Upper lobe of left lung (tissue), 6 donors: ENCODE measurements around the gene NPSR1. TPM values are rescaled to one million over a fixed set of nuclear protein-coding genes. Genes with fewer than 3 reads are reported as not detected.
A peak's percentile ranks its signal among the peaks of the same experiment; 100 is the strongest.
"Not testable (repeated sequence)": the region's sequence is repeated elsewhere in the genome, so short reads cannot be mapped to it uniquely, and the experiment has no call there.

Experiments used
- ATAC-seq, 2 donors: fragments of 200-7000 bp; cut with Tn5 transposase; one replicate each; pipeline ENCODE4 v1.9.1; 2022; ENCODE audit warnings: mild to moderate bottlenecking in 2 of 2, moderate library complexity in 2 of 2; ENCODE audit not compliant: low FRiP score in 2 of 2
- DNase-seq, 2 donors: peaks; one replicate each; pipeline ENCODE4 v3.0.0-alpha.2; 2019 to 2020
- H3K27ac ChIP-seq, 4 donors: fragments of 200-600 bp; sonication (generic); one replicate each; pipeline ENCODE4 v1.5.1; 2016 to 2019
- H3K27me3 ChIP-seq, 4 donors: fragments of 200-600 bp; sonication (generic); one replicate each; pipeline ENCODE4 v1.5.1; 2017 to 2019
- H3K36me3 ChIP-seq, 4 donors: fragments of 200-600 bp; sonication (generic); one replicate each; pipeline ENCODE4 v1.5.1; 2016 to 2019
- H3K4me1 ChIP-seq, 4 donors: fragments of 200-600 bp; sonication (generic); one replicate each; pipeline ENCODE4 v1.5.1; 2018 to 2019
- H3K4me3 ChIP-seq, 4 donors: fragments of 200-600 bp; sonication (generic); one replicate each; pipeline ENCODE4 v1.5.1; 2017 to 2019; ENCODE audit warnings: mild to moderate bottlenecking in 2 of 4, moderate library complexity in 1 of 4
- H3K9me3 ChIP-seq, 4 donors: fragments of 200-600 bp; sonication (generic); one replicate each; pipeline ENCODE4 v1.5.1; 2018 to 2019
- EP300 ChIP-seq, 4 donors: sonication (generic); formaldehyde crosslinking; IDR thresholded peaks; one replicate each; pipeline ENCODE4 v1.5.1; 2017; ENCODE audit warnings: antibody characterized with exemption in 4 of 4, control low read depth in 2 of 4
- POLR2A ChIP-seq, 4 donors: fragments of 450-650 bp; IDR thresholded peaks; one replicate each; pipeline ENCODE4 v1.5.1; 2016 to 2017; ENCODE audit warnings: antibody characterized with exemption in 4 of 4, mild to moderate bottlenecking in 2 of 4
- POLR2AphosphoS5 ChIP-seq, 2 donors: sonication (generic); formaldehyde crosslinking; IDR thresholded peaks; one replicate each; pipeline ENCODE4 v1.5.1; 2017; ENCODE audit warnings: antibody characterized with exemption in 2 of 2
- WGBS, 2 donors: methylation state at CpG; one replicate each; pipeline ENCODE4 v1.1.5; 2017 to 2018; 5-methylcytosine and 5-hydroxymethylcytosine counted together
- total RNA-seq, 6 donors: library from RNA; depleted of rRNA in 4 of 6; stranded (reverse); fragments of >200 nt in 4 of 6; gene quantifications; one replicate each; pipeline versions ENCODE4 v1.1.0 to v1.2.1, GENCODE V29; 2016 to 2021
- TF ChIP-seq, protein P1 (sequence below), 6 experiments: fragments of 450-650 bp in 4 of 6; fragments of 200-600 bp in 2 of 6; sonication (generic) in 2 of 6; IDR thresholded peaks; one replicate each; pipeline ENCODE4 v1.5.1; 2016 to 2019; ENCODE audit warnings: antibody characterized with exemption in 6 of 6
- donor health status: DM: no; HTN: no; CAD: no; lungs with moderate emphysema.
- donor health status: DM: no; HTN: yes; CAD: no; lungs with severe emphysema.

Gene NPSR1
- not detected for total RNA-seq

DNA sequence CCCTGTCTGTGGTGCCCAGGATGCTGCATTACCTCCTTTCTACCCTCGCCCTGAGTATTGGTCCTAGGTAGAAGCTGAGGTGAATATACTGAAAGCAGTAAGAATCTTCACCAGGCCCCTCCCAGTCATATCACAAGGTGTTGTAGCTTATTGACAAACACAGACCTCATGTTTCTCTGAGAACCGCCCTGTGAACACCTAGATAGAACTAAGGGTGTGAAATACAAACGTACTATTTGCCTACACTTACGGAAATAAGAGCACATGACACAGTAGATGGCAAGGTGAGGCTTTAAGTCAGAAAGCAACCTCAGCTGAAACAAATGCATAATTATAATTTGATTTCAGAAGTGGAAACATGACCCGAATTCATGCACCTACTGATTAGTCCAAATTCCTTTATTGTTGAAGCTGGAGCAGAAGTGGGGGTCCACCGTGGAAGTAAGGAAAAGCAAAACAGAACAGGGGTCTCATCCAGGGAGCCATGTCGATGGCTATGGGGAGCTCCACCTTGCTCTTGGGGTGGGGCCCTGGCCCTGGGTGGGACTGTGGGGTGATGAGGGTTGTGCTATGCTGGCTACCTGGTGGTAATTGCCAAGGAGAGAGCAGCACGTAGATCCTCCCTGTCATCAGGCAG lies at the start of gene NPSR1:
Gene NPSR1 (plus strand): TSS at position 587 of the 637 bp plus-strand sequence. CDS start 195 bp downstream, outside the sequence.
- Histone ChIP-seq H3K4me3 (no peak within 1 kb of the TSS), H3K27ac (no peak within 1 kb of the TSS), H3K27me3 (no peaks in the 10 kb centered on the region), H3K4me1 (no peaks in the 10 kb centered on the region), H3K9me3 (no peaks in the 10 kb centered on the region), H3K36me3 (no peaks in the 10 kb centered on the region)
- TF ChIP-seq EP300 (IDR thresholded peaks at IDR 0.05) (no peak), POLR2AphosphoS5 (IDR thresholded peaks at IDR 0.05) (no peak)
- TF ChIP-seq, protein P1, sequence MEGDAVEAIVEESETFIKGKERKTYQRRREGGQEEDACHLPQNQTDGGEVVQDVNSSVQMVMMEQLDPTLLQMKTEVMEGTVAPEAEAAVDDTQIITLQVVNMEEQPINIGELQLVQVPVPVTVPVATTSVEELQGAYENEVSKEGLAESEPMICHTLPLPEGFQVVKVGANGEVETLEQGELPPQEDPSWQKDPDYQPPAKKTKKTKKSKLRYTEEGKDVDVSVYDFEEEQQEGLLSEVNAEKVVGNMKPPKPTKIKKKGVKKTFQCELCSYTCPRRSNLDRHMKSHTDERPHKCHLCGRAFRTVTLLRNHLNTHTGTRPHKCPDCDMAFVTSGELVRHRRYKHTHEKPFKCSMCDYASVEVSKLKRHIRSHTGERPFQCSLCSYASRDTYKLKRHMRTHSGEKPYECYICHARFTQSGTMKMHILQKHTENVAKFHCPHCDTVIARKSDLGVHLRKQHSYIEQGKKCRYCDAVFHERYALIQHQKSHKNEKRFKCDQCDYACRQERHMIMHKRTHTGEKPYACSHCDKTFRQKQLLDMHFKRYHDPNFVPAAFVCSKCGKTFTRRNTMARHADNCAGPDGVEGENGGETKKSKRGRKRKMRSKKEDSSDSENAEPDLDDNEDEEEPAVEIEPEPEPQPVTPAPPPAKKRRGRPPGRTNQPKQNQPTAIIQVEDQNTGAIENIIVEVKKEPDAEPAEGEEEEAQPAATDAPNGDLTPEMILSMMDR (IDR thresholded peaks at IDR 0.05) = no peak
- no peak for ATAC-seq
- 81 to 83% methylated on average over 8 of the region's 8 CpGs for WGBS, 2 donors
- DNase-seq = no peak

DNA sequence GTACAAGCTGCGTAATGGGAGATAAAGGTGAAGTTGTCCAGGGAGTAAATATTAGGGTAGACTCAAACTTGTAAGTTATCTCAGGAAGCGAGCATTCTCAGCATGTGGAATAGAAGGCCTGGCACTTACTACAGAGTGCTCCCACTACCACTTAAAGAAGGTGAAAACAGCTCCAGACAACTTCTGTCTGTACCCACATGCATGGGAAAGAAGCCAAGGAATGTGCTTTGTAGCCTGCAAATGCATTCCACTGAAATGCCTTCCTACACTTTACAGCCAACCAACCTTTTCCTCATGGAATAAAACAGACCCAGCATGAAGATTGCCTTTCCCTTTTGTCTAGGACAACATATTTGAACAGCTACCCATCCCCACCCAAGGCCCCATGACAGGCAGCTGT lies 45.4 kb upstream of the NPSR1 start:
- H3K27me3 ChIP-seq = no peaks in the 10 kb centered on the region
- no peak for DNase-seq
- no peak overlapping the region for H3K27ac ChIP-seq
- 48 to 52% methylated on average over 2 of the region's 2 CpGs for WGBS, 2 donors
- no peak overlapping the region for H3K4me3 ChIP-seq
- H3K4me1 ChIP-seq = no peaks in the 10 kb centered on the region
- no peaks in the 10 kb centered on the region for H3K36me3 ChIP-seq
- TF ChIP-seq EP300 (IDR thresholded peaks at IDR 0.05) (no peak), POLR2AphosphoS5 (IDR thresholded peaks at IDR 0.05) (no peak), POLR2A (IDR thresholded peaks at IDR 0.05) (no peak)
- TF ChIP-seq, protein P1 (IDR thresholded peaks at IDR 0.05) = no peak
- no peaks in the 10 kb centered on the region for H3K9me3 ChIP-seq
- ATAC-seq = no peak

DNA sequence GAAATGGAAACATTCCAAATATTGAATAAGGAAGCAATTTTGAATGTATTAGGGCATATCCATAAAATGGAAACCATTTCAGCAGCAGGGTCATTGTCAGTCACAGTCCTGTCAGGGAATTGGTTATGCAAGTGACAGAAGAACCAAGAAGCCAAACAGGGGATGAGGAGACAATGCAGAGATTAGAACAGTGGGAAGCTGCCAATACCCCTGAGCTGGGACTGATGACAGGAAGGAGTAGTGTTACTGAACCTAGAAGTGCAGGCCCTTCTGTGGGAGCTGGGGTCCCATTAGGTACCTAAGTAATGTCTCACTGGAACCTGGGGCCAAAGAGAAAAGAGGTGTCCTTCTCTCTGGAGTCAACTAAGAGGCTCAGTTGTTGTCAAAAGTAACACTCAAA lies 37.6 kb upstream of the NPSR1 start:
- no peaks in the 10 kb centered on the region for H3K9me3 ChIP-seq
- H3K4me3 ChIP-seq = no peak overlapping the region
- H3K27me3 ChIP-seq = no peaks in the 10 kb centered on the region
- ATAC-seq (no peak), DNase-seq (no peak)
- no peak overlapping the region for H3K27ac ChIP-seq
- TF ChIP-seq POLR2AphosphoS5 (IDR thresholded peaks at IDR 0.05) = no peak
- no peak for TF ChIP-seq EP300 (IDR thresholded peaks at IDR 0.05)
- TF ChIP-seq, protein P1 (IDR thresholded peaks at IDR 0.05) = no peak
- no peak for TF ChIP-seq POLR2A (IDR thresholded peaks at IDR 0.05)
- H3K4me1 ChIP-seq = no peaks in the 10 kb centered on the region
- H3K36me3 ChIP-seq = no peaks in the 10 kb centered on the region

DNA sequence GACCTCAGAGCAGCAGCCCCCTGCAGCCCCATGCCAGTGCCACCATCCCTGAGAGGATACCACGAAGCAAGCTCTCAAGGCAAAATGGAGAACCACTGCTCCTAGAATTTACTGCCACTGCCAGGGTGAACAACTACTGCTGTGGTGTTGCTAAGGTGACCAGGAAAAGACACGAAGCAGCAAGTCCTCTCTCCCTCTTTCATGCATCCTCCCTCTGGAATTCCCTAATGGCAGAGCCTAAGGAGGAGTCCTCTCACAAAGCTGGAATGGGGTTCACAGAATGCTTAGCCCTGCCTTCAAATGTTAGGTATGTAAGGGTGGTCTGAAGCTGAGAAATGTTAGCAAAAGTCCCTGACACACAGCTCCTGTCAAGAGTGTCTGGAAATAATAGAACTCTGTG lies 35.8 kb upstream of the NPSR1 start:
- H3K27me3 ChIP-seq = no peaks in the 10 kb centered on the region
- no peak overlapping the region for H3K4me3 ChIP-seq
- H3K4me1 ChIP-seq = no peaks in the 10 kb centered on the region
- no peaks in the 10 kb centered on the region for H3K36me3 ChIP-seq
- 0 to 40% methylated on average over 1 to 2 of the region's 2 CpGs for WGBS, 2 donors
- peak in 1 of 2 donors; percentile 10 for DNase-seq
- H3K27ac ChIP-seq = no peak overlapping the region
- no peak for ATAC-seq
- no peaks in the 10 kb centered on the region for H3K9me3 ChIP-seq
- no peak for TF ChIP-seq EP300 (IDR thresholded peaks at IDR 0.05)
- TF ChIP-seq POLR2A (IDR thresholded peaks at IDR 0.05) = no peak
- TF ChIP-seq, protein P1 (IDR thresholded peaks at IDR 0.05) = no peak
- no peak for TF ChIP-seq POLR2AphosphoS5 (IDR thresholded peaks at IDR 0.05)

GRCh38 chr7:34622771-34623250 lies 35.2 kb upstream of the NPSR1 start:
- H3K36me3 ChIP-seq = no peaks in the 10 kb centered on the region
- H3K27me3 ChIP-seq = no peaks in the 10 kb centered on the region
- ATAC-seq (no peak), DNase-seq (no peak)
- H3K9me3 ChIP-seq = no peaks in the 10 kb centered on the region
- H3K4me3 ChIP-seq = no peak overlapping the region
- no peaks in the 10 kb centered on the region for H3K4me1 ChIP-seq
- TF ChIP-seq, protein P1 (IDR thresholded peaks at IDR 0.05) = no peak
- TF ChIP-seq EP300 (IDR thresholded peaks at IDR 0.05) = no peak
- no peak for TF ChIP-seq POLR2A (IDR thresholded peaks at IDR 0.05)
- no peak for TF ChIP-seq POLR2AphosphoS5 (IDR thresholded peaks at IDR 0.05)
- H3K27ac ChIP-seq = no peak overlapping the region
- WGBS, 2 donors = 57 to 69% methylated on average over 4 of the region's 4 CpGs

DNA sequence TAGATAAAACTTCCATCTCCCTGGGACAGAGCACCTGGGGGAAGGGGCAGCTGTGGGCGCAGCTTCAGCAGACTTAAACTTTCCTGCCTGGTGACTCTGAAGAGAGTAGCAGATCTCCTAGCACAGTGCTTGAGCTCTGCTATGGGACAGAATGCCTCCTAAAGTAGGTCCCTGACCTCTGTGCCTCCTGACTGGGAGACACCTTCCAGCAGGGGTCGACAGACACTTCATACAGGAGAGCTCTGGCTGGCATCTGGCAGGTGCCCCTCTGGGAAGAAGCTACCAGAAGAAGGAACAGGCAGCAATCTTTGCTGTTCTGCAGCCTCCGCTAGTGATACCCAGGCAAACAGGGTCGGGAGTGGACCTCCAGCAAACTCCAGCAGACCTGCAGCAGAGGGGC lies 29.4 kb upstream of the NPSR1 start:
- ATAC-seq, H3K27ac ChIP-seq, H3K27me3 ChIP-seq, DNase-seq, H3K4me1 ChIP-seq, H3K9me3 ChIP-seq, H3K4me3 ChIP-seq, H3K36me3 ChIP-seq: not testable (repeated sequence)
- 70 to 80% methylated on average over 4 of the region's 4 CpGs for WGBS, 2 donors
